ENCODE results near the gene KIRREL3. TPM values are rescaled to one million over a fixed set of nuclear protein-coding genes. Genes with fewer than 3 reads are reported as not detected.

The KIRREL3 gene
- total and polyA plus RNA-seq, 2 of the 8 experiments (the other 6 are each of a cell fraction or from before 2014, with no cell fraction given): 0.29 to 0.32 TPM

DNA sequence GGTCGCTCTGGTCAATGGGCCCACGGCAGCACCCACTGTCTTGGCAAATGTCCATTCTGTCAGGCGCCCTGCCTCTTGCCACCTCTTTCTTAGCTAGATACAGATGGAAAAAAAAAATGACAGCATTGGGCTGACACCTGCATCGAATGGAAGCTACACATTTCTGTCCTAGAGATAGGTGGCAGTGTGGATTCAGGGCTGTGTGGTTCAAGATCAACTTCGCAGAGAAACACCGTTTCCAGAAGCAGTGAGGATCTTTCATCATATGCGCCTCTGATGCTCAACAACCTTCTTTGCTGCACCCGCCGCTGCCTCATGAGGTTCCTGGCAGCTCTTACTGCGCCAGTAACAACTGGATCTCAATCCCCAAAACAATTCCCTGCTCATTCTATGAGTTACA is 236.3 kb downstream of the KIRREL3 start:
- peaks cover 0 to 2% of the 10 kb centered on the region in 2 experiments for H4K20me1 ChIP-seq (replicated peaks in 1 of 2; ENCODE audit: control insufficient read depth in 1 of 2, insufficient read depth in 2 of 2, low read length in 2 of 2)
- H3K36me3 ChIP-seq (ENCODE audit: control insufficient read depth in 2 of 4, insufficient read depth in 4 of 4, low read length in 3 of 4): no peaks in the 10 kb centered on the region
- DNase-seq (ENCODE audit: low read depth in 1 of 2, low spot score in 2 of 2) (no peak), FAIRE-seq (no peak)
- H3K9ac ChIP-seq (replicated peaks in 1 of 4; ENCODE audit: extremely low read depth in 1 of 4, low read depth in 3 of 4, low read length in 3 of 4): no peak overlapping the region
- 87% methylated on average over 10 of the region's 10 CpGs; no CpG with 5 or more reads in 1 of the 2 experiments for WGBS, 2 experiments (ENCODE audit: extremely low coverage in 1 of 2, insufficient coverage in 1 of 2, insufficient read length in 1 of 2, insufficient replicate concordance in 2 of 2, low coverage in 1 of 2, low lambda C conversion rate in 2 of 2, missing lambda C conversion rate in 1 of 2)
- no peak overlapping the region for H2AFZ ChIP-seq (ENCODE audit: low read length)
- no peaks in the 10 kb centered on the region for H3K27me3 ChIP-seq (replicated peaks in 1 of 4; ENCODE audit: control insufficient read depth in 3 of 4, extremely low read depth in 1 of 4, insufficient read depth in 3 of 4, low read length in 3 of 4)
- H3K4me3 ChIP-seq (ENCODE audit: extremely low read depth in 1 of 4, insufficient read depth in 2 of 4, low read depth in 3 of 4, low read length in 4 of 4): no peak overlapping the region
- no peak overlapping the region for H4K5ac ChIP-seq (ENCODE audit: insufficient read length, low read depth, low read length)
- H4K91ac ChIP-seq (replicated peaks; ENCODE audit: insufficient read length, low read length): no peak overlapping the region
- H3K23ac ChIP-seq (ENCODE audit: insufficient read length): no peak overlapping the region
- H3K9me3 ChIP-seq (ENCODE audit: insufficient read depth in 2 of 2, low read depth in 1 of 2, low read length in 1 of 2): no peaks in the 10 kb centered on the region
- no peak overlapping the region for H3K18ac ChIP-seq (ENCODE audit: extremely low read depth, low read length)
- no peak overlapping the region for H3K4me2 ChIP-seq (ENCODE audit: insufficient read depth in 1 of 2, low read depth in 2 of 2, low read length in 2 of 2)
- ChIA-PET POLR2A (ENCODE audit: partially characterized antibody) (no interaction called here), CTCF (ENCODE audit: partially characterized antibody) (interaction anchor here (0.7 to 4.1 kb wide), 24 partner anchors 8 to 246 kb away, joined by 3 to 17 read pairs (median 4); no protein-coding TSS in a partner anchor)
- no peak overlapping the region for H3K27ac ChIP-seq (ENCODE audit: low read depth, low read length)
- TF ChIP-seq, protein P1, sequence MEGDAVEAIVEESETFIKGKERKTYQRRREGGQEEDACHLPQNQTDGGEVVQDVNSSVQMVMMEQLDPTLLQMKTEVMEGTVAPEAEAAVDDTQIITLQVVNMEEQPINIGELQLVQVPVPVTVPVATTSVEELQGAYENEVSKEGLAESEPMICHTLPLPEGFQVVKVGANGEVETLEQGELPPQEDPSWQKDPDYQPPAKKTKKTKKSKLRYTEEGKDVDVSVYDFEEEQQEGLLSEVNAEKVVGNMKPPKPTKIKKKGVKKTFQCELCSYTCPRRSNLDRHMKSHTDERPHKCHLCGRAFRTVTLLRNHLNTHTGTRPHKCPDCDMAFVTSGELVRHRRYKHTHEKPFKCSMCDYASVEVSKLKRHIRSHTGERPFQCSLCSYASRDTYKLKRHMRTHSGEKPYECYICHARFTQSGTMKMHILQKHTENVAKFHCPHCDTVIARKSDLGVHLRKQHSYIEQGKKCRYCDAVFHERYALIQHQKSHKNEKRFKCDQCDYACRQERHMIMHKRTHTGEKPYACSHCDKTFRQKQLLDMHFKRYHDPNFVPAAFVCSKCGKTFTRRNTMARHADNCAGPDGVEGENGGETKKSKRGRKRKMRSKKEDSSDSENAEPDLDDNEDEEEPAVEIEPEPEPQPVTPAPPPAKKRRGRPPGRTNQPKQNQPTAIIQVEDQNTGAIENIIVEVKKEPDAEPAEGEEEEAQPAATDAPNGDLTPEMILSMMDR (IDR thresholded peaks at IDR 0.05; ENCODE audit: control extremely low read depth in 1 of 3, insufficient read depth in 1 of 3, low read depth in 1 of 3, low read length in 3 of 3): peak in 1 of 3 experiments; percentile 43; a peak in 2 of 4 replicates
- TF ChIP-seq SIX5 (IDR thresholded peaks at IDR 0.05; ENCODE audit: low read depth, low read length) (no peak), RAD21 (IDR thresholded peaks at IDR 0.05 in 1 of 2, conservative IDR thresholded peaks at IDR 0.05 in 1 of 2; ENCODE audit: low read depth in 2 of 2, low read length in 2 of 2) (peak; percentile 34 to 51; a peak in 3 of 4 replicates)
- H3K79me1 ChIP-seq (ENCODE audit: low read depth, low read length): no peaks in the 10 kb centered on the region
- no peaks in the 10 kb centered on the region for H3K4me1 ChIP-seq (replicated peaks in 1 of 4; ENCODE audit: control insufficient read depth in 3 of 4, insufficient read depth in 4 of 4, low read length in 3 of 4)
- no peaks in the 10 kb centered on the region for H3K79me2 ChIP-seq (ENCODE audit: control insufficient read depth in 1 of 2, insufficient read depth in 2 of 2, low read length in 2 of 2)
- no peak overlapping the region for H2BK5ac ChIP-seq (ENCODE audit: low read depth, low read length)
- H3K56ac ChIP-seq (replicated peaks; ENCODE audit: insufficient read length, low read depth, low read length): no peak overlapping the region
- H4K8ac ChIP-seq (ENCODE audit: extremely low read depth, insufficient read depth, low read length): no peak overlapping the region
- peaks cover 3% of the 10 kb centered on the region; the same call in 1 of the 2 replicates for H3K23me2 ChIP-seq (ENCODE audit: low read depth, low read length)
- H2BK12ac ChIP-seq (ENCODE audit: low read depth, low read length): no peak overlapping the region
- no peak overlapping the region for H2BK15ac ChIP-seq (ENCODE audit: low read length)
- no peak overlapping the region for H3K4ac ChIP-seq (replicated peaks; ENCODE audit: insufficient read length, low read depth, low read length)
- H2BK20ac ChIP-seq (ENCODE audit: low read length): no peak overlapping the region
- H2BK120ac ChIP-seq (replicated peaks; ENCODE audit: low read depth, low read length): no peak overlapping the region
- H2AK5ac ChIP-seq (ENCODE audit: low read depth, low read length): no peak overlapping the region
- H3K14ac ChIP-seq (ENCODE audit: insufficient read length): no peak overlapping the region

Measured in H1 (cell line).